Neural cell (in vitro differentiated cells): ENCODE measurements around the gene CLCN3. TPM values are rescaled to one million over a fixed set of nuclear protein-coding genes. Genes with fewer than 3 reads are reported as not detected.
A peak's percentile ranks its signal among the peaks of the same experiment; 100 is the strongest.

Experiments used
- H2AFZ ChIP-seq: fragments of 200-600, 300-800 bp; sonication (generic), shearing (Covaris generic); 2 replicates; pipeline ENCODE4 v1.6.0; 2014; ENCODE audit warnings: low read depth, mild to moderate bottlenecking, antibody characterized with exemption, low read length, moderate library complexity
- H3F3A ChIP-seq: fragments of 200-600 bp; shearing (Covaris generic); 2 replicates; pipeline ENCODE4 v1.6.1; 2016; ENCODE audit warnings: mild to moderate bottlenecking, moderate library complexity, mixed read lengths, antibody characterized with exemption, low read length; ENCODE audit not compliant: insufficient read depth, poor library complexity, severe bottlenecking
- H3K27ac ChIP-seq: fragments of 200-600, 300-800 bp; sonication (generic), shearing (Covaris generic); 2 replicates; pipeline ENCODE4 v1.5.1; 2014; ENCODE audit warnings: mild to moderate bottlenecking, low read length, moderate library complexity
- H3K27me3 ChIP-seq: fragments of 300-800, 200-600 bp; sonication (generic), shearing (Covaris generic); 2 replicates; pipeline ENCODE4 v1.6.0; 2014; ENCODE audit warnings: mild to moderate bottlenecking, low read depth, low read length, moderate library complexity; ENCODE audit not compliant: insufficient read depth
- H3K36me3 ChIP-seq: fragments of 300-800, 200-600 bp; sonication (generic), shearing (Covaris generic); 2 replicates; pipeline ENCODE4 v1.5.1; 2014; ENCODE audit warnings: mild to moderate bottlenecking, antibody characterized with exemption, low read length, moderate library complexity; ENCODE audit not compliant: insufficient read depth
- H3K4me2 ChIP-seq: fragments of 300-800, 200-600 bp; sonication (generic), shearing (Covaris generic); 2 replicates; pipeline ENCODE4 v1.6.0; 2014; ENCODE audit warnings: mild to moderate bottlenecking, low read length
- H3K4me3 ChIP-seq: fragments of 300-800, 200-600 bp; sonication (generic), shearing (Covaris generic); 2 replicates; pipeline ENCODE4 v1.5.1; 2014; ENCODE audit warnings: mild to moderate bottlenecking, low read length, moderate library complexity
- H3K79me2 ChIP-seq: fragments of 200-600 bp; shearing (Covaris generic); replicated peaks from 2 replicates; pipeline ENCODE4 v1.6.0; 2014; ENCODE audit warnings: mild to moderate bottlenecking, low read length, moderate library complexity; ENCODE audit not compliant: insufficient read depth
- H3K9ac ChIP-seq: fragments of 300-800, 200-600 bp; sonication (generic), shearing (Covaris generic); 2 replicates; pipeline ENCODE4 v1.6.1; 2016; ENCODE audit warnings: mild to moderate bottlenecking, low read length, mixed read lengths
- H3K9me2 ChIP-seq: fragments of 200-600 bp; shearing (Covaris generic); 2 replicates; pipeline ENCODE4 v1.6.1; 2016; ENCODE audit warnings: mild to moderate bottlenecking, low read length, mixed read lengths; ENCODE audit not compliant: insufficient read depth
- H3K9me3 ChIP-seq: fragments of 200-600, 300-800 bp; sonication (generic), shearing (Covaris generic); 2 replicates; pipeline ENCODE4 v1.6.1; 2016; ENCODE audit warnings: mild to moderate bottlenecking, mixed run types, low read length, moderate library complexity, mixed read lengths
- H4K20me1 ChIP-seq: fragments of 200-600 bp; shearing (Covaris generic); 2 replicates; pipeline ENCODE4 v1.6.1; 2016; ENCODE audit warnings: mild to moderate bottlenecking, mixed run types; ENCODE audit not compliant: insufficient read depth
- CTCF ChIP-seq: fragments of 450-650 bp; IDR thresholded peaks from 2 replicates; pipeline ENCODE4 v1.5.1; 2014; ENCODE audit warnings: antibody characterized with exemption, mild to moderate bottlenecking, moderate library complexity; ENCODE audit not compliant: poor library complexity, severe bottlenecking
- EP300 ChIP-seq: fragments of 450-650 bp; conservative IDR thresholded peaks from 2 replicates; pipeline ENCODE4 v1.6.1; 2014; ENCODE audit warnings: antibody characterized with exemption, mild to moderate bottlenecking, moderate library complexity; ENCODE audit not compliant: poor library complexity, severe bottlenecking
- EZH2 ChIP-seq: fragments of 200-600, 300-800 bp; shearing (Covaris generic), sonication (generic); IDR thresholded peaks from 2 replicates; pipeline ENCODE4 v1.6.1; 2014; ENCODE audit warnings: antibody characterized with exemption, low read length, borderline replicate concordance, mild to moderate bottlenecking; ENCODE audit not compliant: insufficient read depth, poor library complexity, severe bottlenecking
- MXI1 ChIP-seq: fragments of 450-650 bp; conservative IDR thresholded peaks from 2 replicates; pipeline ENCODE4 v1.6.1; 2014; ENCODE audit warnings: antibody characterized with exemption, mild to moderate bottlenecking; ENCODE audit not compliant: poor library complexity, severe bottlenecking
- POLR2AphosphoS5 ChIP-seq: IDR thresholded peaks from 2 replicates; pipeline ENCODE4 v1.6.1; 2012
- RAD21 ChIP-seq: fragments of 450-650 bp; conservative IDR thresholded peaks from 2 replicates; pipeline ENCODE4 v1.6.1; 2014; ENCODE audit warnings: antibody characterized with exemption, mild to moderate bottlenecking, moderate library complexity
- REST ChIP-seq: IDR thresholded peaks from 2 replicates; pipeline ENCODE4 v1.6.1; 2012; ENCODE audit warnings: borderline replicate concordance
- SMC3 ChIP-seq: fragments of 450-650 bp; conservative IDR thresholded peaks from 2 replicates; pipeline ENCODE4 v1.6.1; 2014; ENCODE audit warnings: antibody characterized with exemption, mild to moderate bottlenecking, moderate library complexity; ENCODE audit not compliant: poor library complexity
- TAF1 ChIP-seq: IDR thresholded peaks from 2 replicates; pipeline ENCODE4 v1.6.1; 2012; ENCODE audit warnings: low read depth
- polyA plus RNA-seq: library from polyadenylated mRNA; depleted of rRNA; stranded (reverse); fragments of >200 nt; gene quantifications from 2 replicates; pipeline ENCODE4 v1.2.3, GENCODE V29; 2014

The CLCN3 gene
- polyA plus RNA-seq, 1 donor from 2014 or later = 68.3 TPM

- Histone ChIP-seq H2AFZ (no peak overlapping the region), H3K9ac (no peak overlapping the region), H3K36me3 (no peaks in the 10 kb centered on the region), H4K20me1 (no peaks in the 10 kb centered on the region), H3K27ac (no peak overlapping the region), H3K4me3 (peak overlapping the region; percentile 45), H3K9me2 (no peaks in the 10 kb centered on the region), H3F3A (no peaks in the 10 kb centered on the region), H3K4me2 (peak overlapping the region; percentile 50), H3K27me3 (no peaks in the 10 kb centered on the region), H3K9me3 (peaks cover 2% of the 10 kb centered on the region), H3K79me2 (peaks cover 85% of the 10 kb centered on the region)
- TF ChIP-seq POLR2AphosphoS5 (no peak), RAD21 (no peak), CTCF (no peak), TAF1 (no peak), SMC3 (no peak), EP300 (no peak), MXI1 (no peak), REST (no peak), EZH2 (no peak)
Observed at GRCh38 chr4:169663831-169664230, 43.5 kb downstream of the CLCN3 start.

- TF ChIP-seq POLR2AphosphoS5 (no peak), MXI1 (no peak), EZH2 (no peak), TAF1 (no peak), RAD21 (no peak), REST (no peak), SMC3 (no peak)
- H3K27ac ChIP-seq = no peak overlapping the region
Observed at GRCh38 chr4:169664615-169665014, 44.2 kb downstream of the CLCN3 start.

More at GRCh38 chr4:169664615-169665014, 44.2 kb downstream of the CLCN3 start:
- Histone ChIP-seq H3K9ac (no peak overlapping the region), H3K9me2 (no peaks in the 10 kb centered on the region), H3K4me3 (peak overlapping the region; percentile 45), H3K79me2 (peaks cover 90% of the 10 kb centered on the region), H4K20me1 (no peaks in the 10 kb centered on the region), H3K27me3 (no peaks in the 10 kb centered on the region), H2AFZ (no peak overlapping the region), H3K9me3 (peaks cover 2% of the 10 kb centered on the region), H3F3A (no peaks in the 10 kb centered on the region), H3K4me2 (peak overlapping the region; percentile 50), H3K36me3 (no peaks in the 10 kb centered on the region)
